LHCN-M2 (cell line): ENCODE data around the gene LCE4A. TPM values are rescaled to one million over a fixed set of nuclear protein-coding genes. Genes with fewer than 3 reads are reported as not detected.
A peak's percentile ranks its signal among the peaks of the same experiment; 100 is the strongest.
"Not testable (repeated sequence)": the region's sequence is repeated elsewhere in the genome, so short reads cannot be mapped to it uniquely, and the experiment has no call there.

Experiments
- DNase-seq: peaks from one replicate; pipeline ENCODE4 v3.0.0-alpha.2; 2012; ENCODE audit warnings: low read depth
- polyA plus RNA-seq: library from polyadenylated mRNA; unstranded; fragments of >200 nt; gene quantifications from one replicate; pipeline ENCODE4 v1.2.1, GENCODE V29; 2012; ENCODE audit warnings: missing spikeins
- total RNA-seq: library from RNA; depleted of rRNA; stranded (reverse); fragments of >200 nt; gene quantifications from 2 replicates; pipeline ENCODE4 v1.2.3, GENCODE V29; 2014; rRNA removed

The LCE4A gene
- total RNA-seq = not detected in 2 replicates
- polyA plus RNA-seq = not detected

- no peak for DNase-seq
Measured at GRCh38 chr1:152707860-152708259, at the start of gene LCE4A. Gene LCE4A (plus strand): TSS chr1:152708160. CDS start chr1:152709076, 916 bp downstream.

- no peak for DNase-seq
Measured at GRCh38 chr1:152658649-152659048, 49.3 kb upstream of the LCE4A start.

- no peak for DNase-seq
Measured at GRCh38 chr1:152663098-152663497, 44.9 kb upstream of the LCE4A start, which contains the start of gene LCE2D. Gene LCE2D (plus strand): TSS chr1:152663380. CDS start chr1:152664106, 726 bp downstream.

GRCh38 chr1:152666171-152666570, 41.8 kb upstream of the LCE4A start:
- DNase-seq = not testable (repeated sequence)

GRCh38 chr1:152667648-152668047, 40.3 kb upstream of the LCE4A start:
- no peak for DNase-seq

- no peak for DNase-seq
Measured at GRCh38 chr1:152673016-152673415, 34.9 kb upstream of the LCE4A start.

- not testable (repeated sequence) for DNase-seq
Measured at GRCh38 chr1:152674983-152675382, 33.0 kb upstream of the LCE4A start, which contains the start of gene LCE2C. Gene LCE2C (plus strand): TSS chr1:152675279. CDS start chr1:152676016, 737 bp downstream.

- no peak for DNase-seq
Measured at GRCh38 chr1:152679459-152679858, 28.5 kb upstream of the LCE4A start.

- no peak for DNase-seq
Measured at GRCh38 chr1:152681616-152682015, 26.3 kb upstream of the LCE4A start.

- DNase-seq = no peak
Measured at GRCh38 chr1:152683846-152684245, 24.1 kb upstream of the LCE4A start.

GRCh38 chr1:152685823-152686222, 22.1 kb upstream of the LCE4A start, which contains the start of gene LCE2B:
Gene LCE2B (plus strand): TSS chr1:152686123. CDS start chr1:152686844, 721 bp downstream.
- not testable (repeated sequence) for DNase-seq

GRCh38 chr1:152697701-152698600, 10.0 kb upstream of the LCE4A start, which contains the start of gene LCE2A:
Gene LCE2A (plus strand): TSS chr1:152698345. CDS start chr1:152698902, 557 bp downstream.
- DNase-seq = peak; percentile 5

- peak; percentile 11 for DNase-seq
Measured at GRCh38 chr1:152699746-152700145, 8.2 kb upstream of the LCE4A start.

- no peak for DNase-seq
Measured at GRCh38 chr1:152718238-152718637, 10.3 kb downstream of the LCE4A start.

- no peak for DNase-seq
Measured at GRCh38 chr1:152725261-152725660, 17.3 kb downstream of the LCE4A start.

- no peak for DNase-seq
Measured at GRCh38 chr1:152728986-152729385, 21.0 kb downstream of the LCE4A start.

- DNase-seq = no peak
Measured at GRCh38 chr1:152735648-152736047, 27.7 kb downstream of the LCE4A start.

- no peak for DNase-seq
Measured at GRCh38 chr1:152737997-152738396, 30.0 kb downstream of the LCE4A start.

- DNase-seq = peak; percentile 20
Measured at GRCh38 chr1:152739841-152740240, 31.9 kb downstream of the LCE4A start.

GRCh38 chr1:152741656-152742055, 33.7 kb downstream of the LCE4A start:
- no peak for DNase-seq

GRCh38 chr1:152743371-152744145, 35.6 kb downstream of the LCE4A start:
- no peak for DNase-seq

- DNase-seq = peak; percentile 15
Measured at GRCh38 chr1:152745289-152745704, 37.3 kb downstream of the LCE4A start.
